ENCODE results near the gene UFSP2.

Gene UFSP2, protein sequence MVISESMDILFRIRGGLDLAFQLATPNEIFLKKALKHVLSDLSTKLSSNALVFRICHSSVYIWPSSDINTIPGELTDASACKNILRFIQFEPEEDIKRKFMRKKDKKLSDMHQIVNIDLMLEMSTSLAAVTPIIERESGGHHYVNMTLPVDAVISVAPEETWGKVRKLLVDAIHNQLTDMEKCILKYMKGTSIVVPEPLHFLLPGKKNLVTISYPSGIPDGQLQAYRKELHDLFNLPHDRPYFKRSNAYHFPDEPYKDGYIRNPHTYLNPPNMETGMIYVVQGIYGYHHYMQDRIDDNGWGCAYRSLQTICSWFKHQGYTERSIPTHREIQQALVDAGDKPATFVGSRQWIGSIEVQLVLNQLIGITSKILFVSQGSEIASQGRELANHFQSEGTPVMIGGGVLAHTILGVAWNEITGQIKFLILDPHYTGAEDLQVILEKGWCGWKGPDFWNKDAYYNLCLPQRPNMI

DNA sequence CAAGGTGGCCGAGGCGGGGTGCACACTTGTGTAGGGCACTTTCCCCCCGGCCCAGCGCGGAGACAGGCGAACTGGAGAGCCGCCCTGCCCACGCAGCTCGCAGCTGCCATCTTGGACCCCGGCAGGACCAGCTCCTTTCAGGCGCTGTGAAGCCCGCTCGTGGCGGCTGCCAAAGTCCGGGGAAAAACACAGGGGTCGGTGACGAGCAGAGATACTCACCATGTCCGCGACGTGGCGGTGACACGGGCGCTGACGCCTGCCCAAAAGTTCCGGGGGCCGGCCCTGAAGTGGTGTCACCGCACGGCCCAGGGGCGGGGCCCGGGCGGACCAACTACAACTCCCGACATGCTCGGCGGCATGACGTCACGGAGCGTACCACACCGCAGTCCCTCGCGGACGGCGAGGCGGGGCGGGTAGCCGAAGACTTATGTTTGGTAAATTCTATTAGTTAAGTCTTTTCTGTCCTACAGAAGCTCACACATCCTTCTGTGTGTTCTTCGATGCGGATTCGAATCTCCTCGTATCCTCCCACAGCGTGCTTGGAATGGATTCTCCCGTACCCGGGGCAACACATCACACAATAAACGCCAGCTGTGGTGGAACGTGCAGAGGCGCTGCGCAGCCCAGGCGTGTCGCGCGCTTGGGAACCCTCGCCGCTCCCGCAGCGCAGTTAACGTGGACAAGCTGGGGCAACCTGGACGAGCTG is at the start of gene UFSP2:
Gene UFSP2 (minus strand): TSS at position 318 of the 706 bp plus-strand sequence. CDS start 96 bp downstream, at position 222.
- peak; percentile 90 for DNase-seq (ENCODE audit: low spot score)

- no peak for DNase-seq (ENCODE audit: low spot score)
Observed at GRCh38 chr4:185473247-185473646, 47.5 kb upstream of the UFSP2 start.

DNA sequence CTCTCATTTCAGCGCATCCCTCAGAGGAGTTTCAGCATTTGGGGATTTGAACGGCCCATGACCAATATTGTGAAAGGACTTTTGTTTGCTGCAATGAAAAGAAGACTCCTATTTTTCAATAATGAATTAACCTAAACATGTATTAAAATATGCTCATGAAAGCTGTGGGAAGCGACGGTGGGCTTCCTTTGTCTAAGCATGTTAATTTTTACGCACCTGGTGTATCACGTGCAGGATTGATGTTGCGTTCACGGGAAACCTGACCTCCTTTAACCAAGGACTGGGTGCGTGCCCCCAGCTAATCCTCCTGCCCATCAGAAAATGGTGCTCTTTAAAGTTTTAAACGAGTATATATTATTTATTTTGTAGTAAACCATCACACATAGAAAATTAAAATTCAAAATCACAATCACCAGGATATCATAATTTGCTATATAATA is 46.4 kb upstream of the UFSP2 start:
- DNase-seq (ENCODE audit: low spot score): no peak

DNA sequence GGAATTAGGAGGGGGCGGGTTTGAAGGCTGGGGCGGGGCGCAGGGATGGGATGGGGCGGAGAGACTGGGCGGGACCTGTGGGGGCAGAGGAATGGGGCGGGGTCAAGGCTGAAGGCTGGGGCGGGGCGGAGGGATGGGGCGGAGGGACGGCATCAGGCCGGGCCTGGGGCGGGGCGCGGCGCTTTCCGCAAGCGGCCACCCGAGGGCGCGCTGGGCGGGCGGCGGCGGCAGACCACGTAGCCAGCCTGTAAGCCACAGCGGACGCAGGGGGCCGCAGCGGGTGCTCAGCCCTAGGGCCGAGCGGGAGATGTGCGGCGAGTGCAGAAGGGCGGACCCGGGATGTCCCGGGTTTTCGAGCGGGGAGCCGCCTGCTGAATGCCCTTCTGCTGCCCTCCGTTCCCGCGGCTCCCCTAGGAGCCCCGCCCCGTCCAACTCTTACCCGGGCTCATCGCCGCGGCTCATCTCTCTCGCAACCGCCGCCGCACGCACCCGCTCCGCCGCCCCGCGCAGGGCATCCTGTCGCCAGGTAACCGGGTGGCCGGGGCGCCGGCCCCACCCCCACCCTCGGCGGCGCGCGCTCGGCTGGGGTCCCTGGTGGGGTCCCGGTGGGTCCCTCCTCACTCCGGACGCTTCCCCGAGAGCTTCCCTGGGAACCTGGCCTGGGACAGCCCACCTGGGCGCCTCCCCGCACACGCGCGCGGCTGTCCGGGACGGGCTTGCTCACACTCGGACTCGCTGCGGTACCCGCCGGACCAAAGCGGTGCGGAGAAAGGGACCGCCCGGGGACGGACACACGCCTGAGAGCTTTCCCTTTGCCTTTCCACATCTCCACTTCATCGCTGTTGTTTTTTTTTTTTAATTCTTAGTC is 45.7 kb upstream of the UFSP2 start, which contains the start of gene CCDC110:
Gene CCDC110 (minus strand): TSS at position 499 of the 868 bp plus-strand sequence. CDS start 50 bp downstream, at position 449.
- DNase-seq (ENCODE audit: low spot score): peak; percentile 90

DNA sequence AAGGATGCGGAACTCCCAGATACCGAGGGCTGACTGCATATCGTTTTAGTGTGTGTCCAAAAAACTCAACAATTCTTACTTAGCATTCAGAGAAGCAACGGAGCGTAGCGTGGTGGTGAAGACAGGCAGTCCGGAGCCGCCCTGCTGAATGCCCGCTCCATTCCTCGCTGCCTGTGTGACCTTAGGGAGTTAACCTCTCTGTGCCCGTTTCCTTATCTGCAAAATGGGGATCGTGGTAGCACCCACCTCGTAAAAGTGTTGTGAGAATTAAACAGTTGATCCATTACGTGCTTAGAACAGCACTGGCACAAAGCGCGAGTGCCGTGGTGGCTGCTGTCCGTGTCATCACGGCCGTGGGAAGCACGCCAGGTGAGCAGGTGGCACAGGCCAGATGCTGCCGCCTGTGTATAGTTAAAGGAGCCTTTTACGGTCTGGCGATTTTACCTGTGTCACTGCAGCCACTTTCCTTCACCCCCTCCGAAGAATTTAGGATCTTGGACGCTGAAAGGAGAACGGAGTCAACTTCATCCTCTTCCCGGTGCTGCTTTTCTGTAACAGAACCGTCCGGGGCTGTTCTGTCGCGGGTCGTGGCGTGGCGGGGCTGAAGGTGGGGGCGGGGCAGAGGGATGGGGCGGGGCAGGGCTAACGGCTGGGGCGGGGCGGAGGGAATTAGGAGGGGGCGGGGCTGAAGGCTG is 44.9 kb upstream of the UFSP2 start:
- peak; percentile 40 for DNase-seq (ENCODE audit: low spot score)

- DNase-seq (ENCODE audit: low spot score): no peak
Observed at GRCh38 chr4:185469580-185470154, 43.9 kb upstream of the UFSP2 start.

- no peak for DNase-seq (ENCODE audit: low spot score)
Observed at GRCh38 chr4:185468999-185469398, 43.2 kb upstream of the UFSP2 start.

DNA sequence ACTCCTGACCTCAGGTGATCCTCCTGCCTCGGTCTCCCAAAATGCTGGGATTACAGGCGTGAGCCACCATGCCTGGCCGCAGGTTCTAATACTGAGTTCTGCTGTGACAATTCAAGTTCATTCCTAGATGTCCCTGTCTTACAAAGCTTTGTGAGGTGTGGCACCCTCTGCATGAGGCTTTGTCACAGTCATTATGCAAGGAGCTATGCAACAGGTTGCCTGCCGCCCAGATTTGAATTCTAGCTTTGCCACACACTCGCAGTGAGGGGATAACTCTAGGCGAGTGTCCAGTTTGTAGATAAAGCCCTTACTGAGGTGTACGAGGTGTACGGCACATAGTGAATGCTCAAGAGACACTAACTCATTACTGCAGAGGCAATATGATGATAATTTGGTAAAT is 42.2 kb upstream of the UFSP2 start:
- DNase-seq (ENCODE audit: low spot score): no peak

DNA sequence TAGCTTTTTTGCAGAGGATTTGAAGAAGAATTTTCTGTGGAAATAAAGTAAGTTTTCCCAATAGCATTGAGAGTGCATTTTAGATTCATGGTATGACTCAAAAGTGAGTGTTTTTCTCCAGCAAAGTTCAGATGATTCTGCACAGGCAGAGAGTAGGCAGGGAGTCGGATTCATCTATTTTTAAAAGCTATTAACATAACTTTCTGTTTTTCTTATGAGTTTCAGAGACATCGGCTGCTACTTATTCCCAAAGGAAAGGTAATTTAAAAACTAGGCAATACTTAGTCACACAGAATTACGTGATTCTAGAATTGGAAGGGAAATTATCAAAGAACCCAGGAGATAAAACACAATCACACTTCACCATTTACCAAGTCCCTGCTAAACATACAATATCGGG is 41.3 kb upstream of the UFSP2 start:
- no peak for DNase-seq (ENCODE audit: low spot score)

DNA sequence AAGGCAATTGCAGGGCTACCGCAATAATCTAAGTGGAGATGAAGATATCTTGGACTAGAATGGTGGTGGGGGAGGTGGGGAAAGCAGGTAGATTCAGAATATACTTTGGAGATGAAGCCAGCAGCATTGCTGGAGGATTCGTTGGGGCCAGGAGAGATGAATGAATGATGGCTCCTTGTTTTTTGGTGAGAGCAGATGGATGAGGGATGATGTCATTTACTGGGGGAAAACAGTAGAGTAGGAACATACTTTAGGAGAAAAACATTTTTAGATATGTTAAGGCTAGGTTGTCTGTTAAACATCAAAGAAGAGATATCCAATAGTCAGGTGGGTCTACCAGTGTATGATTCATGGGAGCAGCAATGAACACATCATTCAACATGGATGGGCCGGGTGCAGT is 39.9 kb upstream of the UFSP2 start:
- no peak for DNase-seq (ENCODE audit: low spot score)

DNA sequence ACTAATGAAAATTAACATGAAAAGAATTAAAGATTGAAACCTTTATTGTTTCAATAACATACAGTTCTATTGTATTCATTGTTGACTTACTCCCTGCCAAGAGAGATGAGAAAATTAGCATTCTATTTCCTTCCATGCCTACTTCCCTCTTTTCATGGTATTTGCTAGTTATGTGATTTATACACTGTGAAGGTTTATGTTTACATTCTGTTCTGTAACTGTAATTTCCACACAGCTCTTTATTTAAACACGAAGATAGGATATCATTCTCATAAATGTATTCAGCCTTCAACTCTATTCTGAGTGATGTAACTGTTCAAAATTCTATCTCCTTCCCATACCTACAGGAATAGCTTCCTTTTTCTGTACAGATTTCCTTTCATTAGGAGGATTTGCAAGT is 39.1 kb upstream of the UFSP2 start:
- no peak for DNase-seq (ENCODE audit: low spot score)

GRCh38 chr4:185464183-185464582 is 38.4 kb upstream of the UFSP2 start:
- no peak for DNase-seq (ENCODE audit: low spot score)

- DNase-seq (ENCODE audit: low spot score): no peak
Observed at GRCh38 chr4:185463541-185463940, 37.8 kb upstream of the UFSP2 start.

GRCh38 chr4:185461565-185461964 is 35.8 kb upstream of the UFSP2 start:
- no peak for DNase-seq (ENCODE audit: low spot score)

GRCh38 chr4:185457136-185457535 is 31.4 kb upstream of the UFSP2 start:
- no peak for DNase-seq (ENCODE audit: low spot score)

- DNase-seq (ENCODE audit: low spot score): no peak
Observed at GRCh38 chr4:185456131-185456530, 30.4 kb upstream of the UFSP2 start.

- DNase-seq (ENCODE audit: low spot score): no peak
Observed at GRCh38 chr4:185445209-185445608, 19.4 kb upstream of the UFSP2 start.

DNA sequence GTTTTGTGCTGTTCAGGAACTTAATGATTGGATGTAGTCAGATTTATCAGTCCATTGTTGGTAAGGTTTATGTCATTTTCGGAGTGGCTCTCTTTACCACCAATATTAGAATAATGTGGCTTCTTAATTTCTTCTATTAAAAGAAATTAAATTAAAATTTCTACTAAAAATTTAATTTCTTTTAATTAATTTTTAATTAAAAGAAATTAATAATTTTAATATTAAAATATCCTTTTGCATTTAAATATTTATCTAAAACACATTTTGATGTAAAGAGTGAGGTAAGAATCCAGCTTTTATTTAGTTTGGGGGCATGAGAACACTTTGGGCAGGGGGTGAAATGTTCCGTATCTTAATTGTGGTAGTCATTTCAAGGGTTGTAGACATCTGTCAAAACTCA is 15.7 kb upstream of the UFSP2 start:
- no peak for DNase-seq (ENCODE audit: low spot score)

DNA sequence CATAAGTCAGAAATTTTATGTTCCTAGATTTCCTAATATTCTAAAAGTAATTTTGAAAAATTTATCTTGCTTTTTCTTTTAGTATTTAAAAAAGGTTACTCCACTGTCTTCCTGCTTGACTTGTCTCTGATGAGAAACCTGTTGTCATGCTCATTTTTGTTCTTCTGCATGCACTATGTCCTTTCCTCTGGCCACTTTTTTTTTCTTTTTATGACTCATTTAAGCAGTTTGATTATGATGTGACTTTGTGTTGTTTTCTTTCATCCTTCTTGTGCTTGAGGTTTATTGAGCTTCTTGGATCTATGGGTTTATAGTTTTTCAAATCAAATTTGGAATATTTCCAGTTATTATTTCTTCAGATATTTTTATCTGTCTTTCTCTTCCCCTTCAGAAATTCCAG is 12.0 kb upstream of the UFSP2 start:
- no peak for DNase-seq (ENCODE audit: low spot score)

GRCh38 chr4:185435466-185435865 is 9.7 kb upstream of the UFSP2 start:
- DNase-seq (ENCODE audit: low spot score): no peak

DNA sequence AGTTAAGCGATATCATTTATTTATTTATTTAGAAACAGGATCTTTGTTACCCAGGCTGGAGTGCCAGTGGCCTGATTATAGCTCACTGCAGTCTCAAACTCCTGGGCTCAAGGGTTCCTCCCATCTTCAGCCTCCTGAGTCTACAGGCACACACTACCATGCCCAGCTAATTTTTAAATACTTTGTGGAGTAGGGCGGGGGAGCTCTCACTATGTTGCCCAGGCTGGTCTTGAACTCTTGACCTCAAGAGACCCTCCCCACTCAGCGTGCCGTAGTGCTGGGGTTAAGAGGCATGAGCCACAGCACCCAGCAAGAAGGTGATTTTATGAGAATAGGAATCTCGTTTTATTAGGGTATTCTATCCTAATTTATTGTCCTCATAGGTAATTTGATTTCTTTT is 3.9 kb upstream of the UFSP2 start:
- no peak for DNase-seq (ENCODE audit: low spot score)

Data from CD4-positive, alpha-beta T cell treated with Interleukin-2 at 100 ng/mL for 4 hours (primary cell).